ENCODE measurements around the gene RPL7A.
"Not testable (repeated sequence)": the region's sequence is repeated elsewhere in the genome, so short reads cannot be mapped to it uniquely, and the experiment has no call there.

Gene RPL7A

DNA sequence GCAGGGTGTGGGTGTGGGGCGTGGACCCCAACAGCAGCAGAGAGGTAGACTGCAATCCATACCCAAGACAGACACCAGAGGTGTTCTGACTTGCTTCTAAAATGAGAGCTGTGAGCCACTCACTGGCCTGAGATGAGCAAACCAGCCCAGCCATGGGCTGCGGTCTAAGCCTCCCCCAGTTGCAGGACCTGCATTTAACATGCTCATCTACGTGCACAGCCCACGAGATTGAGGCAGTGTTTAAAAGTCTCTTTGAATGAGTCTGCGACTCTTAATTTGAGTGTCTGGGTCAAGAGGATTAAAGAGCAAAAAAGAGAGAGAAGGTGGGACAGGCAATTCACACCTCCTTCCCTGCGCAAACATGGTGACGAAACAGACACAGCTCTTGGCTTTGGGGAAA, 21.9 kb downstream of the RPL7A start:
- Histone ChIP-seq H3K4me1 (ENCODE audit: control insufficient read depth, insufficient read depth, low read length) (no peaks in the 10 kb centered on the region; the same call in 1 of the 2 replicates), H3K36me3 (ENCODE audit: control insufficient read depth, insufficient read depth, low read length) (peaks cover 83% of the 10 kb centered on the region), H3K4me3 (ENCODE audit: low read depth, low read length) (no peak overlapping the region), H3K27ac (ENCODE audit: low read depth, low read length) (no peak overlapping the region), H3K27me3 (ENCODE audit: control insufficient read depth, insufficient read depth, low read length) (no peaks in the 10 kb centered on the region), H3K9me3 (ENCODE audit: control insufficient read depth, insufficient read depth, low read depth, low read length) (no peaks in the 10 kb centered on the region), H3K9ac (ENCODE audit: low read length) (no peak overlapping the region)

DNA sequence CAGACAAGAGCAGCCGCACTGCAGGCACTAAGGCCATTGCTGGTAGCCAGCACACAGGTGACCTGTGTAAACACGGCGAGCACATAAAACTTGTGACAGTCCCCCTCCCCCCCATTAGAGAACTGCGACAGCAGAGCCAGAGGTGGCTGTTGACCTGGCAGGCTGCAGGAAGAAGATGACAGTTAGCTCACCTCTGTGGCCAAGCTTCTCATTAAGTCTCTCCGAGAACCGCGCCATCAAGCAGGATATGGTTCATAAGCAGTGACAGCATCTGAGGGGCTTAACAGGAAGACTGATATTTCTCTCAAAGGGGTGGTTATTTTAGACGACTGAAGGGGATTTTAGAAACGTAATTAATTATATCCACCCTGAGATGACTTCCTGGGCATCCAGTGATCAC, 22.7 kb downstream of the RPL7A start:
- Histone ChIP-seq H3K4me1 (ENCODE audit: control insufficient read depth, insufficient read depth, low read length) (no peaks in the 10 kb centered on the region; the same call in 1 of the 2 replicates), H3K4me3 (ENCODE audit: low read depth, low read length) (no peak overlapping the region), H3K27me3 (ENCODE audit: control insufficient read depth, insufficient read depth, low read length) (no peaks in the 10 kb centered on the region), H3K9ac (ENCODE audit: low read length) (no peak overlapping the region), H3K27ac (ENCODE audit: low read depth, low read length) (no peak overlapping the region), H3K36me3 (ENCODE audit: control insufficient read depth, insufficient read depth, low read length) (peaks cover 75% of the 10 kb centered on the region), H3K9me3 (ENCODE audit: control insufficient read depth, insufficient read depth, low read depth, low read length) (no peaks in the 10 kb centered on the region)

DNA sequence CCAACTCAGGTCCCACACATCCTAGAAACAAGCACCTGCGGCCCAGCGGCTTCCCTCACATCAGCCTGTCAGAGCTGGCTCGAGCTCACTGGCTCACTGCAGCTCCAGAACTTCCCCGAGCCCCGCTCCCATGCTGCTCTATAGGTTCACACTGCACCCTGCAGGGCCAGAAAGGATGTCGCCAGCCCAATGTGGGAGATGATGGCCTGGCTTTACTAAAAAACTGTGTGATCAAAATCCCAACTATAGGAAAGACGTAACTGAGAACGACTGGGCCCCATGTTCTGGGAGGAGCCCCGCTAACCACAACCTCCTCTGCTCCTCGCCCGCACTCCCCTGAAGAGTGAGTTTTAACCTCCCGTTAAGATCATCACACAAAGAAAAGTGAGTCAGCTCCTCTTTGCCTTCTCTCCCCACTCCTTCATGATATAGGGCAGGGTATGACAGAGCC, 23.3 kb downstream of the RPL7A start:
- H3K4me1 ChIP-seq (ENCODE audit: control insufficient read depth, insufficient read depth, low read length): no peaks in the 10 kb centered on the region; the same call in 1 of the 2 replicates
- no peak overlapping the region for H3K27ac ChIP-seq (ENCODE audit: low read depth, low read length)
- H3K4me3 ChIP-seq (ENCODE audit: low read depth, low read length): no peak overlapping the region
- H3K36me3 ChIP-seq (ENCODE audit: control insufficient read depth, insufficient read depth, low read length): peaks cover 69% of the 10 kb centered on the region
- peak overlapping the region; percentile 32 for H3K9ac ChIP-seq (ENCODE audit: low read length)
- H3K27me3 ChIP-seq (ENCODE audit: control insufficient read depth, insufficient read depth, low read length): no peaks in the 10 kb centered on the region
- H3K9me3 ChIP-seq (ENCODE audit: control insufficient read depth, insufficient read depth, low read depth, low read length): no peaks in the 10 kb centered on the region

DNA sequence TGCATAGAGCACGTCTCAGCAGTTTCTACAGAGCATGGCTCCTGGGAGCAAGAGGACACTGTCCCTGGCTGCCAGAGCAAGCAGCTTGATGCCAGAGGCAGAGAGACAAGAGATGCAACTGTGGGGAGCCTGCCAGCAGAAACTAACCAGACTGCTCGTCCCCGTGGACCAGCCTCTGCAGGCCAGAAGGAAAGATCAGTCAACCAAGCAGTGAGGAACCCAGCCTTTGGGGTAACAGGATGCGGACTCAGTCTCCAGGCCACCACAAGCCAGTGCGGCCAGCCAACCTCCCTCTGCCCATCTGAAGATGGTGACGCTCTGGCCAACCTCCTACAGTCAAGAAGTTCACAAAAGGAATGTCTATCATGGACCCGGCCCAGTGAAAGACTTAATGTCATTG, 24.1 kb downstream of the RPL7A start:
- no peak overlapping the region for H3K4me3 ChIP-seq (ENCODE audit: low read depth, low read length)
- no peaks in the 10 kb centered on the region for H3K9me3 ChIP-seq (ENCODE audit: control insufficient read depth, insufficient read depth, low read depth, low read length)
- peaks cover 8% of the 10 kb centered on the region; the same call in 1 of the 2 replicates for H3K27me3 ChIP-seq (ENCODE audit: control insufficient read depth, insufficient read depth, low read length)
- H3K27ac ChIP-seq (ENCODE audit: low read depth, low read length): no peak overlapping the region
- no peak overlapping the region for H3K9ac ChIP-seq (ENCODE audit: low read length)
- peaks cover 61% of the 10 kb centered on the region for H3K36me3 ChIP-seq (ENCODE audit: control insufficient read depth, insufficient read depth, low read length)
- no peaks in the 10 kb centered on the region; the same call in 1 of the 2 replicates for H3K4me1 ChIP-seq (ENCODE audit: control insufficient read depth, insufficient read depth, low read length)

DNA sequence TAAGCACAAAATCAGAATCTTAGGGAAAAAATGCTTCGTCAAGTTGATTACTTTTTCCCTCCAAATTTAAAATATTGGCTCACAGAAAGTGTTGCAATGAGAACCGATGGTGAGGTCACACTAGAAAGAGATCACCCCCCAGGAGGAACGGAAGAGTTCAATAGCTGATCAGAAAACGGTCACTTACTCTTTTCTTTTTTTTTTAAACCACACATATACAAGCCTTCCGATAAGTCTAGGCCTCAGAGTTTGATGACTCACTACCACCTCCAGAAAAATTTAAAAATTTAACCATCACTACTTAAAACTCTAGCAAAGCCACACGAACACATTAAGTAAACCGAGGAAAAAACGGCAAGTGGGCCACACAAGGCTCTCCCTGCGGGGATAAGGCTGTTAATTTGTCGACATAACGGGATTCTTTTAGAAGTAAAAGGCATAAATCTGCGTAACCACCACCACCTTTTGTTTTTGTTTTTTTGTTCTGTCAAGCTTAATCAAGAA, 26.6 kb downstream of the RPL7A start:
- Histone ChIP-seq H3K27me3 (ENCODE audit: control insufficient read depth, insufficient read depth, low read length) (peaks cover 12% of the 10 kb centered on the region; the same call in 1 of the 2 replicates), H3K27ac (ENCODE audit: low read depth, low read length) (peak overlapping the region; percentile 86; the same call in 1 of the 2 replicates), H3K4me3 (ENCODE audit: low read depth, low read length) (peak overlapping the region; percentile 91), H3K9me3 (ENCODE audit: control insufficient read depth, insufficient read depth, low read depth, low read length) (no peaks in the 10 kb centered on the region), H3K9ac (ENCODE audit: low read length) (peak overlapping the region; percentile 94), H3K36me3 (ENCODE audit: control insufficient read depth, insufficient read depth, low read length) (peaks cover 37% of the 10 kb centered on the region), H3K4me1 (ENCODE audit: control insufficient read depth, insufficient read depth, low read length) (peaks cover 3% of the 10 kb centered on the region; the same call in 1 of the 2 replicates)

DNA sequence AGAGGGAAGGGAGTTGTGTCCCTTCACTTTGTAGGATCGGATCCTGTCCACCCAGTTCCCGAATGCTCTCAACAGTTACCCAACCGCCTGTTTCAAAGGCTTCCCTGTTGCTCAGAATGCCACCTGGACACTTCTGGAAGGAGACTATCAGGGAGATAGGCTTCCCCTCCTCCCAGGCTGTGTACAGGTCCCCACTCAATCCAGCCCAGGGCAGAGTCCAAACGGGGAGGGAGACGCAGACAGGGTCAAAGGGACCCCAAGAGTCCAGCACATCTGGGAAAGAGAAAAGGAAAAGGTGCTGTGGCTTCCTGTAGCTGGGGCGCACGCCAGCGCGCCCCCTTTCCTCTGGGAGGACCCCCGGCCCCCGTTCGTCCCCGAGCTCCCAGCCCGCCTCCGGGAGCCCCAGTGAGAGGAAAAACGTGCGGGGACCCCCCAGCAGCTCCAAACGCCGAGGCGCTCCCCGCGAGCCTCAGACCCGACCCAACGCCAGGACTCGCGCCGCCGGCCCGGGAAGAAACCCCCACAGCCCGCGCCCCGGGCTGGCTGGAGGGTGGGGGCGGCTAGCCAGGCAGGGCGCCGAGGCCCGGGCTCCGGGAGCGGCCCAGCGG, 27.2 kb downstream of the RPL7A start:
- H3K4me3 ChIP-seq (ENCODE audit: low read depth, low read length): peak overlapping the region; percentile 91
- peaks cover 12% of the 10 kb centered on the region; the same call in 1 of the 2 replicates for H3K27me3 ChIP-seq (ENCODE audit: control insufficient read depth, insufficient read depth, low read length)
- peak overlapping the region; percentile 94 for H3K9ac ChIP-seq (ENCODE audit: low read length)
- peak overlapping the region; percentile 86 for H3K27ac ChIP-seq (ENCODE audit: low read depth, low read length)
- H3K9me3 ChIP-seq (ENCODE audit: control insufficient read depth, insufficient read depth, low read depth, low read length): no peaks in the 10 kb centered on the region
- peaks cover 3% of the 10 kb centered on the region; the same call in 1 of the 2 replicates for H3K4me1 ChIP-seq (ENCODE audit: control insufficient read depth, insufficient read depth, low read length)
- H3K36me3 ChIP-seq (ENCODE audit: control insufficient read depth, insufficient read depth, low read length): peaks cover 31% of the 10 kb centered on the region

DNA sequence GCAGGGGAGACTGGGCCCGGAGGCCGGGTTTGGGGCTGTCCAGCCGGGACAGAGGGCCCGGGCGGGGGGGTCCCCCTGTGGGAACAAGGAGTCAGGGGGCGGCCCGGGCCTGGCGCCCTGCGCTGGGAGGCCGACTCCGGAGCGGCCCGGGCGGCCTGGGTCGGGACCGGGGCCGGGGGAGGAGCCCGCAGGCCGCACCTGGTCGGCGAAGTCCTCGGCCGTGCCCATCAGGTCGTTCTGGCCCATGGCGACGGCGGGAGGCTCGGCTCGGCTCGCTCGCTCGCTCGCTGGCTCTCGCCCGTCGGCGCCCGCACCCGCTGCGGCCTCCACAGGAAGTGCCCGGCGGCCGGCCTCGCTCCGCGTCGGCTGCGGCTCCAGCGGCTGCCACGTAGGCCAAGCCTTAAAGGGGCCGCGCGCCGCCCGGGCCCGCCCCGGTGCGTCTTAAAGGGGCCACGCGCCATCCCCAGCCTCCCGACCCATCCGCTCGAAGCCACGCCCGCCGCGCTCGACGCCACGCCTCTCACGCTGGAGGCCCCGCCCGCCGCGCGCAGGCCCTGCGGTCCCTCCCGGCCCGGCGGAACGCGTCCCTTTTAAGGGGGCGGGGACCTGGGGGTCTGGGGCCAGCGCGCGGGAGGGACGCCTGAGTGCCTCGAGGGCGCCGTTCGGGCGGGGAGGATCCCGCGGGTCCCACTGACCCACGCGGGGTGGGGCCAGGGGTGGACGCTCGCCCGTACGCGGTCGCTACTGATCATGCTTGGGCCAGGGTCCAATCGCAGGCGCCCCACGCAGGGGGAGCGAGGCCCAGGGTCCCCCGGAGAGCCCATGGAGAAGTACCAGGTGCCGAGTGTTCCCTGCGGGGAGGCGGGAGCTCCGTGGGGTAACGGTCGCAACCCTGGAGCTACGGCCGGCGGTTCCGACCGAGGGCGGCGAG, 28.0 kb downstream of the RPL7A start, which contains the start of the genes STKLD1 and SURF4:
Gene STKLD1 (plus strand): TSS at position 643 of the 931 bp plus-strand sequence. CDS start 108 bp downstream, at position 751.
Gene SURF4 (minus strand): TSS at position 337 of the 931 bp plus-strand sequence. CDS start 91 bp downstream, at position 246.
- Histone ChIP-seq H3K27me3 (ENCODE audit: control insufficient read depth, insufficient read depth, low read length) (peaks cover 12% of the 10 kb centered on the region; the same call in 1 of the 2 replicates), H3K27ac (ENCODE audit: low read depth, low read length) (peak within 1 kb of the TSS; percentile 86), H3K4me3 (ENCODE audit: low read depth, low read length) (peak within 1 kb of the TSS; percentile 91), H3K36me3 (ENCODE audit: control insufficient read depth, insufficient read depth, low read length) (peaks cover 23% of the 10 kb centered on the region), H3K9ac (ENCODE audit: low read length) (peak within 1 kb of the TSS; percentile 94), H3K4me1 (ENCODE audit: control insufficient read depth, insufficient read depth, low read length) (peaks cover 3% of the 10 kb centered on the region; the same call in 1 of the 2 replicates), H3K9me3 (ENCODE audit: control insufficient read depth, insufficient read depth, low read depth, low read length) (no peaks in the 10 kb centered on the region)

DNA sequence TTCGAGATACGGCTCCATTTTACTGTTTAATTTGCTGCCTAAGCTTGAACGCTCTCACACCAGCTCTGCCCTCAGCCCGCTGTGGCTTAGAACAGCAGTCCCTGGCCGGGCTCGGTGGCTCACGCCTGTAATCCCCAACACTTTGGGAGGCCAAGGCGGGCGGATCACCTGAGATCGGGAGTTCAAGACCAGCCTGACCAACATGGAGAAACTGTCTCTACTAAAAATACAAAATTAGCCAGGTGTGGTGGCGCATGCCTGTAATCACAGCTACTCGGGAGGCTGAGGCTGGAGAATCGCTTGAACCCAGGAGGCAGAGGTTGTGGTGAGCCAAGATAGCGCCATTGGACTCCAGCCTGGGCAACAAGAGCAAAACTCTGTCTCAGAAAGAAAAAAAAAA, 29.3 kb downstream of the RPL7A start:
- not testable (repeated sequence) for H3K4me1 ChIP-seq (ENCODE audit: control insufficient read depth, insufficient read depth, low read length); H3K9ac ChIP-seq (ENCODE audit: low read length); H3K4me3 ChIP-seq (ENCODE audit: low read depth, low read length); H3K27ac ChIP-seq (ENCODE audit: low read depth, low read length); H3K9me3 ChIP-seq (ENCODE audit: control insufficient read depth, insufficient read depth, low read depth, low read length)
- Histone ChIP-seq H3K36me3 (ENCODE audit: control insufficient read depth, insufficient read depth, low read length) (peaks cover 11% of the 10 kb centered on the region), H3K27me3 (ENCODE audit: control insufficient read depth, insufficient read depth, low read length) (peaks cover 12% of the 10 kb centered on the region; the same call in 1 of the 2 replicates)

DNA sequence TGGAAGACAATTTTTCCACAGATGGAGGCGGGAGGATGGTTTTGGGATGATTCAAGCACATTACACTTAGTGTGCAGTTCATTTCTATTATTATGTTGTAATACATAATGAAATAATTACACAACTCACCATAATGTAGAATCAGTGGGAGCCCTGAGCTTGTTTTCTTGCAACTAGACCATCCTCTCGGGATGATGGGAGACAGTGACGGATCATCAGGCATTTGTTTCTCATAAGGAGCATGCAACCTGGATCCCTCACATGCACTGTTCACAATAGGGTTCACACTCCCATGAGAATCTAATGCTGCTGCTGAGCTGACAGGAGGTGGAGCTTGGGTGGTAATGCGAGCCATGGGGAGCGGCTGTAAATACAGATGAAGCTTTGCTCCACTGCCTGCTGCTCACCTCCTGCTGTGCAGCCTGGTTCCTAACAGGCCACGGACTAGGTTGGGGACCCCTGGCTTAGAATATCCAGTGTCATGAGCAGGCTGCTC, 29.8 kb downstream of the RPL7A start:
- Histone ChIP-seq H3K27ac (ENCODE audit: low read depth, low read length) (no peak overlapping the region), H3K4me3 (ENCODE audit: low read depth, low read length) (no peak overlapping the region), H3K27me3 (ENCODE audit: control insufficient read depth, insufficient read depth, low read length) (peaks cover 12% of the 10 kb centered on the region; the same call in 1 of the 2 replicates), H3K36me3 (ENCODE audit: control insufficient read depth, insufficient read depth, low read length) (peaks cover 6% of the 10 kb centered on the region), H3K4me1 (ENCODE audit: control insufficient read depth, insufficient read depth, low read length) (peaks cover 3% of the 10 kb centered on the region; the same call in 1 of the 2 replicates), H3K9me3 (ENCODE audit: control insufficient read depth, insufficient read depth, low read depth, low read length) (peaks cover 2% of the 10 kb centered on the region; the same call in 1 of the 2 replicates), H3K9ac (ENCODE audit: low read length) (no peak overlapping the region)

DNA sequence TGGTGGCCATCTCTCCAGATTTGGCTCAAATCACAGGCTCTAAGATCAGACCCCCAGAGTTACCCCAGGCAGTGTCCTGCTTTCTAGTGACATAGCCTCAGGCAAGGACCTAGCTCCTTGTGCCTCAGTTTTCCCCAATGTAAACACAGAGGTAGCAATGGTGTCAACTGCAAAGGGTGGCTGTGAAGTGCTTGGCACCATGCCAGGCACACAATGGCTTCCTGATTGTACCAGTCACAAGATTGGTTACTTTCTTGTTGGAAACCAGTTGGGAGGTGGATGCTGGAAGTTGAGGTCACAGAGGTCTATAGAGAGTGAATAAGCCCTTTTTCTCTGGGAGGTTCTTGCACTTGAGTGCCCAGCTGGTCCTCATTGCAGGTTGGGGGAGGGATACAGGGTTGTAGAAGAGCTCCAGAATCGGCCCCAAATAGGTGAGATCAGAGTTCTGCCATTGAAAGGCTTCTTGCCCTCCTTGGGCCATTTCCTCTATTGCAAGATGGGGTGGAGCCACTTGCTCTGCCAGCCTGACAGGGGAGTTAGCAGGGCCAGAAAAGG, 30.5 kb downstream of the RPL7A start:
- H3K4me1 ChIP-seq (ENCODE audit: control insufficient read depth, insufficient read depth, low read length): peaks cover 3% of the 10 kb centered on the region; the same call in 1 of the 2 replicates
- no peak overlapping the region for H3K4me3 ChIP-seq (ENCODE audit: low read depth, low read length)
- peaks cover 12% of the 10 kb centered on the region; the same call in 1 of the 2 replicates for H3K27me3 ChIP-seq (ENCODE audit: control insufficient read depth, insufficient read depth, low read length)
- H3K9me3 ChIP-seq (ENCODE audit: control insufficient read depth, insufficient read depth, low read depth, low read length): peaks cover 9% of the 10 kb centered on the region; the same call in 1 of the 2 replicates
- H3K9ac ChIP-seq (ENCODE audit: low read length): no peak overlapping the region
- H3K36me3 ChIP-seq (ENCODE audit: control insufficient read depth, insufficient read depth, low read length): no peaks in the 10 kb centered on the region
- H3K27ac ChIP-seq (ENCODE audit: low read depth, low read length): no peak overlapping the region
